HT1080 (cell line): ENCODE measurements around the gene FLYWCH2. TPM values are rescaled to one million over a fixed set of nuclear protein-coding genes. Genes with fewer than 3 reads are reported as not detected.
A peak's percentile ranks its signal among the peaks of the same experiment; 100 is the strongest.
"Not testable (repeated sequence)": the region's sequence is repeated elsewhere in the genome, so short reads cannot be mapped to it uniquely, and the experiment has no call there.

Experiments used
- DNase-seq: peaks from one replicate; pipeline ENCODE4 v3.0.0-alpha.2; 2015; ENCODE audit warnings: low read depth
- total RNA-seq: library from RNA; depleted of rRNA; stranded (reverse); fragments of >200 nt; shearing (Covaris generic); gene quantifications from 2 replicates; pipeline ENCODE4 v1.2.3, GENCODE V29; 2014

FLYWCH2 gene
- total RNA-seq, 1 experiment from 2014 or later: 33.2 TPM

DNA sequence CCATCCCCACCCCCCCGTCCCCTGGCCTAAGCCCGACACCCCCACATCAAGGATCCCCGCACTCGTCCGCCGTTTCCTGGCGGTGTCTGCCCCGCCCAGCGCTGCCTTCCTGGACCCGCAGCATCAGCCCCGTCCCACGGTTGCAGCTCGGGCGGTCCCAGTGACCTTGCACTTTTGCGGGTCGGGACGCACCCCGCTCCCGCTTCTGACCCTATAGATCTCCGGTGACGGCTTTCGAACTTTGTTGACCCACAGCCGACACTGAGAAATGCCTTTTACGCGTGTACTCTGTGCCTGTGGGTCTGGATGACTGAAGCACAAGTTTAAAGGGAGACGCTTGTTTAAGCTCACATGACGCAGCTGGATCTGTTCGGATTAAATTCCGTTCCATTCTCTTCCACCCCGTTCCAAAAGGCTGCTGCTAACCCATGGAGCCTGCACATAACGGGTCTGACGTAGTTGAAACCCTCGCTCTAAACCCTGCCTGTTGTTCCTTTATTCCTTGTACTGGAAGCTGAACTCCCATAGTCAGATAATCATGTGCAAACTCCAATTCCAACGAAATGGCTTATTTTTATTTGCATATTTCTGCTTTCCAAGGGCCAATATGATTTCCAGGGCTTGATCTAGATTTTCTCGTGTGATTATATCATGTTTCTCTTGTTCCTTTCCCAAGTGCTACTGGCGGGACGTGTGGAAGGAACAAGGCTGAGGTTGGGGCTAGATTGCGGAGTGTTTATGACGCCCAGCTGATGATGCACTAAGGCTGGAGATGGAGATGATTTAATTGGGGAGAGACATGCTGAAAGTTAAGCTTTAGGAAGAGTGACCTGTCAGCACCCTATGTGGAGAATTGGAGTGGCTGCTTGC is 29.6 kb downstream of the FLYWCH2 start:
- DNase-seq: peak; percentile 36

DNA sequence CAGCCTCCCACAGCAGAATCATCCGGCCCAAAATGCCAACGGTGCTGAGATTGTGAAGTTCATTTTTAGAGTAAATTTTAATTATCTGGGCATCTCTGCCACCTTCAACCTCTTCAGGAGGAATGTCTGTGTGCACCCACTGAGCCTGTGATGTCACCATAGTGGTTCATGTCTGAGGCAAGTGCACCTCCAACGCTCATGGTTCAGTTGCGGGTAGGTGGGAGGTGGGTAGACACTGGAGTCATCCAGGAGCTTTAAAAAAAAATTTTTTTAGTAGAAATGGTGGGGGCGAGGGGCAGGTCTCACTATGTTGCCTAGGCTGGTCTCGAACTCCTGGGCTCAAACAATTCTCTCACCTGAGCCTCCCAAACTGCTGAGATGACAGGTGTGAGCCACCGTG is 30.6 kb downstream of the FLYWCH2 start:
- DNase-seq: no peak

DNA sequence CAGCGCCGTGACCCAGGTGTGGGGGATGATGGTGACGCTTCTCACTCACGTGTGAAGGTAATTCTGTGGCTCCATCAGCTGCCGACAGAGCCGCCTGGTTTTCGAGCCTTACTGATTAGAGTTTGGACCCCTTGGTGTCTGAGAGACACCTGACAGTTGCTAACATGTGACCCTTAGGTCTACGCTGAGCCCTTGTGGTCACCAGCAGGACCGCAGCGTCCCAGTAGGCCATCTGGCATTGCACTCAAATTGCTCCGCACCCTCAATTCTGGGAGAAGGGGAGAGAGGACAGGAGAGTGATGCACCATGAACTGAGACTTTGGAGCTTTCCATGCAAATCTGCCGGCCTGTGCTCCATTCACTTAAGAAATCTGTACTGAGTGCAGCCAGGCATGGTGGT is 31.2 kb downstream of the FLYWCH2 start:
- DNase-seq: no peak

DNA sequence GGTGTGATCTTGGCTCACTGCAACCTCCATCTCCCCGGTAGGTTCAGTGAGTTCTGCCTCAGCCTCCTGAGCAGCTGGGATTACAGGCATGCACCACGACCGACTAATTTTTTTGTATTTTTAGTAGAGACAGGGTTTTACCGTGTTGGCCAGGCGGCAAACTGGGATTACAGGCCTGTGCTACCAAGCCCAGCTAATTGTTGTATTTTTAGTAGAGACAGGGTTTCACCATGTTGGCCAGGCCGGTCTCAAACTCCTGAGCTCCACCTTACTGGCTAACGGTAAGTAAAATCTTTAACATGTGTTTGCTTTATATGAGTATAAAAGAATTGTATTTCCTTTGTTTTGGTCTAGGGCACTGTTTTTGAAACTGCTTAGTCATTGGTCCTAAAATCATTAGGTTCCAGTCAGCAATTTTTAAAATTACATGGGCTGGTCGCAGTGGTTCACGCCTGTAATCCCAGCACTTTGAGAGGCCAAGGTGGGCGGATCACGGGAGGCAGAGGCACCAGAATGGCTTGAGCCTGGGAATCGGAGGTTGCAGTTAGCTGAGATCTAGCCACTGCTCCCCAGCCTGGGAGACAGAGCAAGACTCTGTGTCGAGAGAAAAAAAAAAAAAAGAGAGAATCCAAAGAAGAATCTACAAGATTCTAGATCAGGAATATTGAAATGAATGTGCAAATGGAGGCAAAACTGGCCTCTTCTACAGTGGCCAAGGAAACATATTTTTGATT is 32.3 kb downstream of the FLYWCH2 start:
- no peak for DNase-seq

DNA sequence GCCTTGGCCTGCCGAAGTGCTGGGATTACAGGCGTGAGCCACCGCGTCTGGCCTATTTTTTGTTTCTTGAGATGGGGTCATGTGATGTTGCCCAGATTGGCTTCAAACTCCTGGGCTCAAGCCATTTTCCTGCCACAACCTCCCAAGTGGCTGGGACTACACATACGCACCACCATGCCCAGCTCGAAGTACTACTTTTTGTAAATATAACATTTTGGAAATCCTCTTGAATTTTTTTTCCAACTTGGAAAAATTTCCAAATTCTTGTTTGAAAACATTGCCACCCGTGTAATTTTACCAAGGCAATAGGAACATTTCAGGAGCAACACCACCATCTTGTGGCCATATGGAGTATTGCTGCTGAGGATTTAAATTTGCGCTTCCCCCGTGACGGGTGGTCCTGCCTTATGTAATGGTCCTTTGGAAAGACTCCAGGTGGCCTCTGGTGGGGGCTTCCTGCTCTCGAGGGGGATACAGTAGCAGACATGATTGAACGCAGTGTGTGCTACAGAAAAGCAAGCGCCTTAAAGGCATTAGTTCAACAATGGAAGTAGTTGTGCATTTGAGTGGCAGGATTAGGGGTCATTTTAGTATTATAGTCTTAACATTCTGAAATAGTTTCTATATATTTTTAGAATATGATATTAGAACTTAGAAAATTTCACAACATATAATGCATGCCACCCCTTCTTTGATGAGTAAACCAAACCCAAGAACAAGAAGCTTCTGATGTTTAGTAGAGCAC is 36.7 kb downstream of the FLYWCH2 start:
- DNase-seq: peak; percentile 60

DNA sequence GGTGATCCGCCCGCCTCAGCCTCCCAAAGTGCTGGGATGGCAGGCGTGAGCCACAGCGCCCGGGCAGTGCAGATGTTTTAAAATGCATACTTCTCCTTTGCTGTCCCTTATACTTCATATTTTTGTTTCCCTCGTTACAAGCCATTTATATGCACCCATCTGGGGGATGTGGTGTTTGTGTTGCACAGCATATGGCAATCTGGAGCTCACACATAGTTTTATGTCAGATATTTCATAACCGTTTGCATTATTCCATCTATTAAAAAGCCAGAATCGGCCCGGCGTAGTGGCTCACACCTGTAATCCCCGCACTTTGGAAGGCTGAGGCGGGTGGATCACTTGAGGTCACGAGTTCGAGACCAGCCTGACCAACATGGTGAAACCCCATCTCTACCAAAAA is 40.5 kb downstream of the FLYWCH2 start:
- DNase-seq: no peak

DNA sequence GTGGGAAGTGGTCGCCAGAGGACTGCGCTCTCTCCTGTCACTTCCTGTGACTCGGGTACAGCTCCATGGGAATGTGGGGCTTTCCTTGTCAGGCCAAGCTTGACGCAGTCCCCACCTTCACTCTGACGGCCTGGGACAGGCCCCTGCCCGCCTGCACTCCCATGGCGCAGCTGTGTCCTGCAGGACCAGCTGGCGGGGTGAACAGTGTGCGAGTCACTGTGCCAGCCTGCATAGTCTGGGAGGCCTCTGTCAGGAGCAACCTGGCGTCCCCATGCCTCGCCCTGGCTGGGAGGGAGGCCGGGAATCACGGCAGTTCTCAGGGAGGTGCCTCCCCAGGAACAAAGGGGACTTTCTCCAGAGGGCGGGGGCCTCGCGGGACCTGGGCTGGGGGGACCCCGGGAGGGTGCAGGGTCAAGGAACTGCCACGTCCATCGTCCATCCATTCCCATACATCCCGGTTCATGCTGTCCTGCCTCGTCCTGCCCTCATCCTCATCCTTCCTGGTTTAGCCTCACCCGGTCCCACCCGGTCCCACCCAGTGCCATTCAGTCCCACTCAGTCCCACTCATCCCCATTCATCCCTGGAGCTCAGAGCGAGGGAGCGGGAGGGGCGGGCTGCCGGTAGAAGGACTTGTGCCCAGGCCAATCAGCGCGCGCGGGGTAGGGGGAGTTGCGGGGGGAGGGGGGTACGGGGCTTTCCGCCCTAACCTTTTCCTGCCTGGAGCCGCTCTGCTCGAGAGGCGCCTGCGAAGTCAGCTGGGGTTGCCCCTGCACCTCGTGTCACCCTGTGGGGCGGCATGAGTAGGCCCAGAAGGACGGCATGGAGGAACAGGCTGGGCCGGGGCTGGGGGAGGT is 42.1 kb downstream of the FLYWCH2 start:
- DNase-seq: peak; percentile 28

DNA sequence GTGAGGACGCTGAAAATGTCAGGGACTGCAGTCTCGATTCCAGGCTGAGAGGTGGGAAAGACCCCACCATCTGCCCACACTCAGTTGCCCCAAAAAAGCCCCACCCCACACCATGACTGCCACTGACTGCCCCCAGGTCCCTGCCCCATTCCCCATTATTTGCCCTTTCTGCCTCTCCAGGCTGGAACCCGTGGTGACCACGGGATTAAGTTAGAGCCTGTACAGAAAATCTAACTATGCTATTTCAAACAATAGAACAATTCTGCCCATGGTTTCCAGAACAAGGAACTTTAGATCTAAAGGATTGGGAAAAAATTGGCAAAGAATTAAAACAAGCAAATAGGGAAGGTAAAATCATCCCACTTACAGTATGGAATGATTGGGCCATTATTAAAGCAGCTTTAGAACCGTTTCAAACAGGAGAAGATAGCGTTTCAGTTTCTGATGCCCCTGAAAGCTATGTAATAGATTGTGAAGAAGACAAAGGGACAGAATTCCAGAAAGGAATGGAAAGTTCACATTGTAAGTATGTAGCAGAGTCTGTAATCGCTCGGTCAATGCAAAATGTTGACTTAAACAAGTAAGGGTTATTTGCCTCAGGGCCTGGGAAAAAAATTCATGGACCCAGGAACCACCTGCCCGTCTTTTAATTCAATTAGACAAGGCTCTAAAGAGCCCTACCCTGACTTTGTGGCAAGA is 43.1 kb downstream of the FLYWCH2 start:
- DNase-seq: no peak

DNA sequence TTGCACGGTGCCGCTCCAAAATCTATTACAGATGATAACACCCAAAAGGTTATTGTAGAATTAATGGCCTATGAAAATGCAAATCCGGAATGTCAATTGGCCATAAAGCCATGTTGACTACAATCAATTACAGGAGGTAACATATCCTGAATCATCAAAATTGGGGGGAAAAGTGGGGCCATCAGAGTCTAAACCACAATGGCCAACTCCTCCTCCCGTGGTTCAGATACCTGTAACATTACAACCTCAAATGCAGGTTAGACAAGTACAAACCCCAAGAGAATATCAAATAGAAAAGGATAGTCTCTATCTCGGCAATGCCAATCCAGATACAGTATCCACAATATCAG is 43.6 kb downstream of the FLYWCH2 start:
- no peak for DNase-seq

DNA sequence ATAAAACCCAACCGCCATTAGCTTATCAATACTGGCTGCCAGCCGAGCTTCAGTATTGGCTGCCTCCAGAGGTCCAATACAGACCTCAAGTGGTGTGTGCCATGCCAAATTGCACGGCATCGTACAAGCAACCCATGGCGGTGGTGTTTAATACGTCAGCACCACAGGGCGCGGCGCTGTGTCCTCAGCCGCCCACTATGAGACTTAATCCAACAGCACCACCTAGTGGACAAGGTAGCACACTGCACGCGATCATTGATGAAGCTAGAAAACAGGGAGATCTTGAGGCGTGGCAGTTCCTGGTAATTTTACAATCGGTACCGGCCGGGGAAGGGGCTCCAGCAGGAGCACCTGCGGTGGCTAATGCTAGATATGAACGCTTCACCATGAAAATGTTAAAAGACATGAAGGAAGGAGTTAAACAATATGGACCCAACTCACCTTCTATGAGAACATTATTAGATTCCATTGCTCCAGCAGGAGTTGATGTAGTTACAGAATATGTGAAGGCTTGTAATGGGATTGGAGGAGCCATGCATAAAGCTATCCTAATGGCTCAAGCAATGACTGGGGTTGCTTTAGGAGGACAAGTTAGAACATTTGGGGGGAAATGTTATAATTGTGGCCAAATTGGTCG is 44.1 kb downstream of the FLYWCH2 start:
- DNase-seq: peak; percentile 79

DNA sequence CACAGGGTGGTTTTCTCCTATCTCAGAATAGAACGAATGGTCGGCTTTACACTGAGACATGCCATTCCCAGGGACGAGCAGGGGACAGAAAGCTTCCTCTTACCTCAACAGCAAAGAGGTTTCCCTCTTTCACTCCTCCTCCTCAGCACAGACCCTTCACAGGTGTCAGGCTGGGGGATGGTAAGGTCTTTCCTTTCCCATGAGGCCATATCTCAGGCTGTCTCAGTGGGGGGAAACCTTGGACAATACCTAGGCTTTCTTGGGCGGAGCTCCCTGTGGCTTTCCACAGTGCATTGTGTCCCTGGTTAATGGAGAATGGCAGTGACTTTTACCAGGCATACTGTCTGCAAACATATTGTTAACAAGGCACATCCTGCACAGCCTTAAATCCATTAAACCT is 45.1 kb downstream of the FLYWCH2 start:
- not testable (repeated sequence) for DNase-seq

DNA sequence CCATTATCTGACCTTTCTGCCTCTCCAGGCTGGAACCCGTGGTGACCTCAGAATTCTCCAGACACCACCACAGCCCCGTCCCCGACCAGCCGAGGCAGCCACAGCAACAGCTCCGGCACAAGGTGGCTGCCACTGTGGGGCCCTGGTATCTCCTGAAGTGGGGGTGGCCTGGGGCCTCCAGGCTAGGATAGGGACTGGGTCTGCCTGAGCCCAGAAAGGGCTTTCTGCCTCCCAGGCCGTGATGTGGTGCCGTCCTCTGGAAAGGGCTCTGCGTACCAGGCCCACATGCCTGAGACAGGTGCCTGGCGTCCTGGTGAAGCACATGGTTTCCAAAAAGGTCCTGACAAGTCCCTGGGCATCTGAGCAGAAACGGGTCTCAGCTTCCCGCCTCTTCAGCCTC is 45.8 kb downstream of the FLYWCH2 start:
- DNase-seq: no peak

DNA sequence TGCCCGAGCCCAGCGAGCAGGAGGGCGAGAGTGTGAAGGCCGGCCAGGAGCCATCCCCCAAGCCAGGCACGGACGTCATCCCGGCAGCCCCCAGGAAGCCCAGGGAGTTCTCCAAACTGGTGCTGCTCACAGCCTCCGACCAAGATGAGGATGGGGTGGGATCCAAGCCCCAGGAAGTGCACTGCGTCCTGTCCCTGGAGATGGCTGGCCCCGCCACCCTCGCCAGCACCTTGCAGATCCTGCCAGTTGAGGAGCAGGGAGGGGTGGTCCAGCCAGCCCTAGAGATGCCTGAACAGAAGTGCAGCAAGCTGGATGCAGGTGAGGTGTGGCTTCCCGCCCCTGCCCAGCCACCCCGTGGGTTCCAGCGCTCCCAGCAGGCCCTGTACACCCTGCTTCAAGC is 46.7 kb downstream of the FLYWCH2 start:
- DNase-seq: no peak

DNA sequence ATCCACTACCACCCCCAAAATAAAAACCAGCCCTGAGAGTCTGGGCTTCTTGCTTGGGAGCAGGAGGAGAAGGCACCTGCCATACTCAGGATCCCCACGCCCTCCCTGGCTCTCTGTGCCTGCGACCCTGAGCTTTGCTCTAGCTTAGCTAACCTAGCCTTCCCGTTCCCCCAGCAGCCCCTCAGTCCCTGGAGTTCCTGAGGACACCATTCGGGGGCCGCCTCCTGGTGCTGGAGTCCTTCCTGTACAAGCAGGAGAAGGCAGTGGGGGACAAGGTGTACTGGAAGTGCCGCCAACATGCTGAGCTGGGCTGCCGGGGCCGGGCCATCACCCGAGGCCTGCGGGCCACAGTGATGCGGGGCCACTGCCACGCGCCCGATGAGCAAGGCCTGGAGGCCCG is 47.2 kb downstream of the FLYWCH2 start:
- DNase-seq: no peak

DNA sequence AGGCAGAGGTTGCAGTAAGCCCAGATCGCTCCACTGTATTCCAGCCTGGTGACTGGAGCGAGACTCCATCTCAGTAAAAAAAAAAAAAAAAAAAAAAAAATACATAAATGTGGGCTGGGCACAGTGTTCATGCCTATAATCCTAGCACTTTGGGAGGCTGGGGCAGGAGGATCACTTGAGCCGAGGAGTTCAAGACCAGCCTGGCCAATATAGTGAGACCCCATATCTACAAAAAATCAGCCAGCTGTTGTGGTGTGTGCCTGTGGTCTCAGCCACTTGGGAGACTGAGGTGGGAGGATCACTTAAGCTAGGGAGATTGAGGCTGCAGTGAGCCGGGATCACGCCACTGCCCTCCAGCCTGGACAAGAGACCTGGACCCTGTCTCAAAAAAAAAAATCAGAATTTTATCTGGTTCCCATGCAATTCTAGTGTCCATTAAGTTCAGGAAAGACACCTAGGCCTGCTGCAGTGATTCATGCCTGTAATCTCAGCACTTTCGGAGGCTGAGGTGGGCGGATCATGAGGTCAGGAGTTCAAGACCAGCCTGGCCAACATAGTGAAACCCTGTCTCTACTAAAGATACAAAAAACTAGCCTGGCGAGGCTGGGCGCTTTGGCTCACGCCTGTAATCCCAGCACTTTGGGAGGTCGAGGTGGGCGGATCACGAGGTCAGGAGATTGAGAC is 48.4 kb downstream of the FLYWCH2 start:
- DNase-seq: not testable (repeated sequence)

DNA sequence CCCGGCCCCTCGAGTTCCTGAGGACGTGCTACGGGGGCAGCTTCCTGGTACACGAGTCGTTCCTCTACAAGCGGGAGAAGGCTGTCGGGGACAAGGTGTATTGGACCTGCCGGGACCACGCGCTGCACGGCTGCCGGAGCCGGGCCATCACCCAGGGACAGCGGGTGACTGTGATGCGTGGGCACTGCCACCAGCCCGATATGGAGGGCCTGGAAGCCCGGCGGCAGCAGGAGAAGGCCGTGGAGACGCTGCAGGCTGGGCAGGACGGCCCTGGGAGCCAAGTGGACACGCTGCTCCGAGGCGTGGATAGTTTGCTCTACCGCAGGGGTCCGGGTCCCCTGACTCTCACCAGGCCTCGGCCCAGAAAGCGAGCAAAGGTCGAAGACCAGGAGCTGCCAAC is 50.1 kb downstream of the FLYWCH2 start:
- DNase-seq: no peak

DNA sequence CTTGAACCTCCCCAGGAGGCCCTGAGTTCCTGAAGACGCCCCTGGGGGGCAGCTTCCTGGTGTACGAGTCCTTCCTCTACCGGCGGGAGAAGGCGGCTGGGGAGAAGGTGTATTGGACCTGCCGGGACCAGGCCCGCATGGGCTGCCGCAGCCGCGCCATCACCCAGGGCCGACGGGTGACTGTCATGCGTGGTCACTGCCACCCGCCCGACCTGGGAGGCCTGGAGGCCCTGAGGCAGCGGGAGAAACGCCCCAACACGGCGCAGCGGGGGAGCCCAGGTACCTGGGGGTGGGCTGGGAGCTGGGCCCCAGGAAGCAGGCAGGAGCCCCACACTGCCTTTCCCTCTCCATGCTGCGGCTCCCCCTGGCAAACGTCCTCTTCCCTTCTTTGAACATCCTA is 50.7 kb downstream of the FLYWCH2 start:
- DNase-seq: no peak

DNA sequence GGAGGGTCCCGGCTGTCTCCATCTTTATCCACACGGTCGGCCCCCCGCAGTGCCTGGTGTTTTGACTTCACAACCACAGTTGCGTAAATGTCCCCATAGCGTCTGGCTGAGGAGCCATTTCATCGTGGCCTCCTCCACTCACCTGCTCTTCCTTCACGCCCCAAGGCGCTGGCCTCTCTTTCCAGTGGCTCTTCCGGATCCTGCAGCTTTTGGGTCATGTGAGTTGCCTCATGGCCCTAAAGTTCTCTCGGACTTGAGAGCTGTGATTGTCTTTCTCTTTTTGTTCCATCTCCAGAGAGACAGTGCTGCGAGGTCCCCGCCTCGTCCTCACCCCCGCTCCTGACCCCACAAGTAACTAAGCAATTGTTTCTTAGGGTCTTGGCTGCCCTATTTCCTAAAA is 51.4 kb downstream of the FLYWCH2 start:
- no peak for DNase-seq

DNA sequence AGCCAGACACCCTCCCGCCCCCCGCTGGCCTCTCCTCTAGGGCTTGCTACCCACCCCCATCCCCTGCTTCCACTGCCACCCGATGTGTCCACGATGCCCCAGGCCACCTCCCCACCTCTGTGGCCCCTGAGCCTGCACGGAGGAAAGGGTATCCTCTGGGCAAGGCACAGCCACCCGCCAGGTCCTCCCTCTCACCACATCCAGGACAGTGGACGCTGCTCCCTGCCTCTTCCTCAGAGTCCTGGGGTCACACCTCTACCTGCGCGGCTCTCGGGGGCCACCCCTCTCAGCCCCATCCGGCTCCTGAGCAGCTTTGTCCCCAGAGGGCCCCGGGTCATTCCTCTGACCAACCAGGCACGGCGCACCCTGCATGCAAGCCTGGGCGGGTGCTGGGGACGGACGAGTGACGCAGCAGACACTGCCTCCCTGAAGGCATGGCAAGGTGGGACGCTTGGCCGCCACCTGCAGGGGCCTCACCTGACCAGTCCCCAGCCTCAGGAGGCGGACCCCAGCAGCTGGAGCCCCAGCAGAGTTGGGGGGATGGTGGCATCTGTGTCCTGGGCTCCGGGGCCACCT is 53.5 kb downstream of the FLYWCH2 start:
- no peak for DNase-seq
